GM13976 (cell line): ENCODE measurements around the gene RXFP1.

Source experiments
- DNase-seq: peaks from one replicate; pipeline ENCODE4 v3.0.0; 2012; ENCODE audit warnings: low spot score
- in situ Hi-C: fragments of 300-500 bp; cut with MboI; formaldehyde crosslinking; loops from one replicate; pipeline ENCODE4 v1.12.0; 2022; ENCODE audit warnings: low sequenced_read_pairs, mixed read lengths, inconsistent platforms; ENCODE audit not compliant: unreplicated experiment
- TF ChIP-seq, protein P1 (sequence below): IDR thresholded peaks from 2 replicates; pipeline ENCODE4 v1.5.1; 2012; ENCODE audit warnings: borderline replicate concordance, mild to moderate bottlenecking; ENCODE audit not compliant: insufficient read depth; ENCODE audit errors: extremely low read depth, missing control alignments, control extremely low read depth

Gene RXFP1

DNA sequence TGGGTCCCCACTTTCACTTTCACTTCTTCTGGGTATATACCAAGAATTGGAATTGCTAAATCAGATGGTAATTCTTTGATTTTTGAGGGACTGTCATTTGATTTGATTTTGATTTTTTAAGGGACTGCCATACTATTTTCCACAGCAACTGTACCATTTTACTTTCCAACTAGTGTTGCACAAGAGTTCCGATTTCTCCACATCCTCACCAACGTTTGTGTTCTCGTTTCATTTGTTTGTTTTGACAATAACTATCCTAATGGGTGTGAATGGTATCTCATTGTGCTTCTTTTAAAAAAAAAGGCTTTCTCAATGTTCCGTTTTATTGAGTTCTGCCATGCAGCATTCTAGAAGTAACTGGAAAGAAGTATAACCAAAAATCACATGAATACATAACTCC is 87.4 kb downstream of the RXFP1 start:
- TF ChIP-seq, protein P1, sequence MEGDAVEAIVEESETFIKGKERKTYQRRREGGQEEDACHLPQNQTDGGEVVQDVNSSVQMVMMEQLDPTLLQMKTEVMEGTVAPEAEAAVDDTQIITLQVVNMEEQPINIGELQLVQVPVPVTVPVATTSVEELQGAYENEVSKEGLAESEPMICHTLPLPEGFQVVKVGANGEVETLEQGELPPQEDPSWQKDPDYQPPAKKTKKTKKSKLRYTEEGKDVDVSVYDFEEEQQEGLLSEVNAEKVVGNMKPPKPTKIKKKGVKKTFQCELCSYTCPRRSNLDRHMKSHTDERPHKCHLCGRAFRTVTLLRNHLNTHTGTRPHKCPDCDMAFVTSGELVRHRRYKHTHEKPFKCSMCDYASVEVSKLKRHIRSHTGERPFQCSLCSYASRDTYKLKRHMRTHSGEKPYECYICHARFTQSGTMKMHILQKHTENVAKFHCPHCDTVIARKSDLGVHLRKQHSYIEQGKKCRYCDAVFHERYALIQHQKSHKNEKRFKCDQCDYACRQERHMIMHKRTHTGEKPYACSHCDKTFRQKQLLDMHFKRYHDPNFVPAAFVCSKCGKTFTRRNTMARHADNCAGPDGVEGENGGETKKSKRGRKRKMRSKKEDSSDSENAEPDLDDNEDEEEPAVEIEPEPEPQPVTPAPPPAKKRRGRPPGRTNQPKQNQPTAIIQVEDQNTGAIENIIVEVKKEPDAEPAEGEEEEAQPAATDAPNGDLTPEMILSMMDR: no peak
- DNase-seq: no peak
- in situ Hi-C loops: no loop called here

GRCh38 chr4:158610790-158611189 is 89.1 kb downstream of the RXFP1 start:
- DNase-seq: peak; percentile 25
- TF ChIP-seq, protein P1: no peak
- in situ Hi-C loops: loop anchor here (10.0 kb wide), 1 partner anchor 356 kb away; no protein-coding TSS in a partner anchor

- TF ChIP-seq, protein P1: no peak
- no peak for DNase-seq
- in situ Hi-C loops: loop anchor here (10.0 kb wide), 1 partner anchor 358 kb away; no protein-coding TSS in a partner anchor
These were observed 91.4 kb downstream of the RXFP1 start for GRCh38 chr4:158613046-158613445.

- TF ChIP-seq, protein P1: no peak
- DNase-seq: no peak
- in situ Hi-C loops: loop anchor here (10.0 kb wide), 1 partner anchor 363 kb away; no protein-coding TSS in a partner anchor
These were observed 96.3 kb downstream of the RXFP1 start for GRCh38 chr4:158617956-158618355.

- in situ Hi-C loops: no loop called here
- no peak for DNase-seq
- TF ChIP-seq, protein P1: no peak
These were observed 100.0 kb downstream of the RXFP1 start for GRCh38 chr4:158621729-158622128.

DNA sequence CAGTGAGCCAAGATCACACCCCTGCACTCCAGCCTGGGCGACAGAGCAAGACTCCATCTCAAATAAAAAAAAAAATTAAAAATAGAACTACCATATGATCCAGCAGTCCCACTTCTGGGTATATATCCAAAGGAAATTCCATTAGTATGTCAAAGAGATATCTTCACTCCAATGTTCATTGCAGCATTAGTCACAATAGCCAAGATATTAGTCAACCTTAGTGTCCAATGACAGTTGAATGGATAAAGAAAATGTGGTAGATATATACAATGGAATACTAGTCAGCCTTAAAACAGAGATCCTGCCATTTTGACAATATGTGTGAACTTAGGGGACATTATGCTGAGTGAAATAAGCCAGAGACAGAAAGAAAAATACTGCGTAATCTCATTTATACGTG is 100.6 kb downstream of the RXFP1 start:
- in situ Hi-C loops: no loop called here
- TF ChIP-seq, protein P1: no peak
- DNase-seq: no peak
